Mesenchymal stem cell (in vitro differentiated cells and primary cell): ENCODE results near the gene CCNG1. TPM values are rescaled to one million over a fixed set of nuclear protein-coding genes. Genes with fewer than 3 reads are reported as not detected.
A peak's percentile ranks its signal among the peaks of the same experiment; 100 is the strongest.
"Not testable (repeated sequence)": the region's sequence is repeated elsewhere in the genome, so short reads cannot be mapped to it uniquely, and the experiment has no call there.

Experiments
- DNase-seq: peaks from one replicate; pipeline ENCODE4 v3.0.0-alpha.2; 2013
- H2AFZ ChIP-seq: one replicate; pipeline ENCODE4 v1.6.1; 2013; ENCODE audit warnings: low read depth, mild to moderate bottlenecking, control low read depth, inconsistent platforms, low read length, moderate library complexity
- H2AK5ac ChIP-seq: 2 replicates; pipeline ENCODE4 v1.6.1; 2013; ENCODE audit warnings: low read length, moderate library complexity, mild to moderate bottlenecking, inconsistent platforms; ENCODE audit not compliant: severe bottlenecking
- H2BK120ac ChIP-seq: one replicate; pipeline ENCODE4 v1.6.1; 2013; ENCODE audit warnings: low read depth, mild to moderate bottlenecking, inconsistent platforms, low read length, moderate library complexity
- H2BK12ac ChIP-seq, 2 experiments: one replicate each; pipeline ENCODE4 v1.6.1; 2013; ENCODE audit warnings: inconsistent platforms in 2 of 2, low read length in 2 of 2, mild to moderate bottlenecking in 2 of 2, moderate library complexity in 2 of 2, control low read depth in 1 of 2
- H2BK15ac ChIP-seq: one replicate; pipeline ENCODE4 v1.6.1; 2013; ENCODE audit warnings: mild to moderate bottlenecking, low read depth, inconsistent platforms; ENCODE audit not compliant: poor library complexity, severe bottlenecking
- H2BK5ac ChIP-seq: 2 replicates; pipeline ENCODE4 v1.6.1; 2013; ENCODE audit warnings: low read depth, mild to moderate bottlenecking, low read length, control low read depth, inconsistent platforms; ENCODE audit not compliant: poor library complexity, severe bottlenecking
- H3K14ac ChIP-seq, 2 experiments: one replicate each; pipeline ENCODE4 v1.6.1; 2013; ENCODE audit warnings: inconsistent platforms in 2 of 2, low read length in 2 of 2, control low read depth in 1 of 2, mild to moderate bottlenecking in 1 of 2, moderate library complexity in 1 of 2
- H3K18ac ChIP-seq, 2 experiments: one replicate each; pipeline ENCODE4 v1.6.1; 2013; ENCODE audit warnings: inconsistent platforms in 2 of 2, low read length in 2 of 2, control low read depth in 1 of 2, low read depth in 1 of 2, mild to moderate bottlenecking in 1 of 2
- H3K23ac ChIP-seq, 2 experiments: one replicate each; pipeline ENCODE4 v1.6.1; 2013; ENCODE audit warnings: inconsistent platforms in 2 of 2, low read length in 2 of 2, mild to moderate bottlenecking in 2 of 2, moderate library complexity in 2 of 2, control low read depth in 1 of 2
- H3K27ac ChIP-seq: 2 replicates; pipeline ENCODE4 v1.5.1; 2013; ENCODE audit warnings: mild to moderate bottlenecking, moderate library complexity, low read length, control low read depth, inconsistent platforms; ENCODE audit not compliant: poor library complexity, severe bottlenecking
- H3K27me3 ChIP-seq, 2 experiments: 2 replicates each; pipeline versions ENCODE4 v1.6.1 to v1.7.0; 2013; ENCODE audit warnings: low read length in 2 of 2, mild to moderate bottlenecking in 2 of 2, moderate library complexity in 2 of 2, control low read depth in 1 of 2, inconsistent platforms in 1 of 2; ENCODE audit not compliant: control insufficient read depth in 1 of 2, insufficient read depth in 1 of 2
- H3K36me3 ChIP-seq, 2 experiments: 2 replicates each; pipeline versions ENCODE4 v1.6.1 to v1.7.0; 2013; ENCODE audit warnings: low read length in 2 of 2, control low read depth in 1 of 2, inconsistent platforms in 1 of 2, low read depth in 1 of 2, mild to moderate bottlenecking in 1 of 2; ENCODE audit not compliant: insufficient read depth in 2 of 2, control insufficient read depth in 1 of 2
- H3K4ac ChIP-seq, 2 experiments: one replicate each; pipeline ENCODE4 v1.6.1; 2013; ENCODE audit warnings: inconsistent platforms in 2 of 2, low read length in 2 of 2, mild to moderate bottlenecking in 2 of 2, moderate library complexity in 2 of 2, control low read depth in 1 of 2, low read depth in 1 of 2
- H3K4me1 ChIP-seq: 2 replicates; pipeline ENCODE4 v1.6.1; 2013; ENCODE audit warnings: low read depth, low read length, control low read depth; ENCODE audit not compliant: control insufficient read depth, insufficient read depth
- H3K4me2 ChIP-seq: 2 replicates; pipeline ENCODE4 v1.6.1; 2013; ENCODE audit warnings: low read length, mild to moderate bottlenecking, inconsistent platforms; ENCODE audit not compliant: poor library complexity, severe bottlenecking
- H3K4me3 ChIP-seq, 2 experiments: 2 replicates each; pipeline versions ENCODE4 v1.5.1 to v1.7.0; 2013; ENCODE audit warnings: low read length in 2 of 2, mild to moderate bottlenecking in 2 of 2, control low read depth in 1 of 2, low read depth in 1 of 2; ENCODE audit not compliant: insufficient read depth in 1 of 2
- H3K79me1 ChIP-seq: replicated peaks from 2 replicates; pipeline ENCODE4 v1.6.1; 2013; ENCODE audit warnings: mild to moderate bottlenecking, control low read depth, low read length, inconsistent platforms; ENCODE audit not compliant: poor library complexity, severe bottlenecking
- H3K9ac ChIP-seq: 2 replicates; pipeline ENCODE4 v1.7.0; 2013; ENCODE audit warnings: mild to moderate bottlenecking, low read length, moderate library complexity
- H3K9me3 ChIP-seq: 2 replicates; pipeline ENCODE4 v1.7.0; 2013; ENCODE audit warnings: mild to moderate bottlenecking, low read length; ENCODE audit not compliant: control insufficient read depth
- H4K8ac ChIP-seq: one replicate; pipeline ENCODE4 v1.6.1; 2013; ENCODE audit warnings: inconsistent platforms, mild to moderate bottlenecking, low read length, moderate library complexity
- H4K91ac ChIP-seq: one replicate; pipeline ENCODE4 v1.6.1; 2013; ENCODE audit warnings: mild to moderate bottlenecking, low read length, inconsistent platforms
- WGBS: methylation state at CpG from one replicate; pipeline ENCODE4 v1.1.7; 2013; ENCODE audit warnings: mixed read lengths; 5-methylcytosine and 5-hydroxymethylcytosine counted together
- polyA plus RNA-seq, 2 experiments: library from polyadenylated mRNA; stranded (reverse); fragments of 200-250 nt; gene quantifications; one replicate each; pipeline ENCODE4 v1.2.3, GENCODE V29; 2013

CCNG1 gene
- polyA plus RNA-seq (2013, experiment 1 of 2) = 162 TPM
- polyA plus RNA-seq (2013, experiment 2 of 2) = 165 TPM

- peak within 1 kb of the TSS; percentile 49 to 64 for H3K14ac ChIP-seq
- peak within 1 kb of the TSS; percentile 99 for H3K9ac ChIP-seq
- H2AFZ ChIP-seq = no peak within 1 kb of the TSS
- no peaks in the 10 kb centered on the region for H3K27me3 ChIP-seq
- DNase-seq = peak; percentile 98
- H3K23ac ChIP-seq = peak within 1 kb of the TSS in 1 of 2 experiments; percentile 51
- peak within 1 kb of the TSS; percentile 96 for H2BK5ac ChIP-seq
- H3K4me3 ChIP-seq = peak within 1 kb of the TSS; percentile 78 to 96
- no peak within 1 kb of the TSS for H2BK12ac ChIP-seq
- H3K4me1 ChIP-seq = no peaks in the 10 kb centered on the region
- H2BK120ac ChIP-seq = peak within 1 kb of the TSS; percentile 54
- peak within 1 kb of the TSS; percentile 69 for H3K4me2 ChIP-seq
- H3K27ac ChIP-seq = peak within 1 kb of the TSS; percentile 97
- no peaks in the 10 kb centered on the region for H3K79me1 ChIP-seq
- H4K8ac ChIP-seq = peak within 1 kb of the TSS; percentile 94
- H3K36me3 ChIP-seq = peaks cover 0 to 37% of the 10 kb centered on the region in 2 experiments
- peak within 1 kb of the TSS; percentile 90 for H4K91ac ChIP-seq
- peak within 1 kb of the TSS; percentile 42 for H2AK5ac ChIP-seq
- WGBS = under 1% methylated on average over 41 of the region's 51 CpGs
- no peaks in the 10 kb centered on the region for H3K9me3 ChIP-seq
- H3K4ac ChIP-seq = peak within 1 kb of the TSS; percentile 60 to 96
- peak within 1 kb of the TSS; percentile 99 for H2BK15ac ChIP-seq
- peak within 1 kb of the TSS; percentile 67 to 96 for H3K18ac ChIP-seq
Observed at GRCh38 chr5:163437309-163438182, at the start of gene CCNG1. Gene CCNG1, plus strand, starts transcription at chr5:163437595. Its CDS starts 1,662 bp downstream, at chr5:163439257.

GRCh38 chr5:163395792-163396191, 41.6 kb upstream of the CCNG1 start:
- Histone ChIP-seq H3K27me3 (peaks cover 0 to 3% of the 10 kb centered on the region in 2 experiments), H2BK120ac (no peak overlapping the region), H4K91ac (no peak overlapping the region), H2AFZ (no peak overlapping the region), H2AK5ac (no peak overlapping the region), H3K79me1 (no peaks in the 10 kb centered on the region), H2BK12ac (no peak overlapping the region), H3K4ac (no peak overlapping the region), H2BK5ac (no peak overlapping the region), H2BK15ac (no peak overlapping the region), H3K14ac (no peak overlapping the region), H3K9me3 (no peaks in the 10 kb centered on the region), H4K8ac (no peak overlapping the region), H3K4me2 (no peak overlapping the region), H3K27ac (no peak overlapping the region), H3K9ac (no peak overlapping the region), H3K18ac (no peak overlapping the region), H3K23ac (no peak overlapping the region), H3K4me3 (no peak overlapping the region), H3K36me3 (no peaks in the 10 kb centered on the region), H3K4me1 (no peaks in the 10 kb centered on the region)
- no CpG with 5 or more reads among the region's 2 CpGs for WGBS
- DNase-seq = no peak

- H4K8ac ChIP-seq, H3K36me3 ChIP-seq, H3K27ac ChIP-seq, H3K4ac ChIP-seq, H3K4me2 ChIP-seq, H2BK5ac ChIP-seq, DNase-seq, H2BK12ac ChIP-seq, H2BK15ac ChIP-seq, H2BK120ac ChIP-seq, H3K4me1 ChIP-seq, H4K91ac ChIP-seq, H2AK5ac ChIP-seq, H3K18ac ChIP-seq, H3K27me3 ChIP-seq, H3K9me3 ChIP-seq, H3K14ac ChIP-seq, H3K79me1 ChIP-seq, H3K9ac ChIP-seq, H3K4me3 ChIP-seq, H3K23ac ChIP-seq, H2AFZ ChIP-seq: not testable (repeated sequence)
- 94% methylated on average over 9 of the region's 9 CpGs for whole genome bisulfite sequencing
Observed at GRCh38 chr5:163396818-163397340, 40.5 kb upstream of the CCNG1 start.

GRCh38 chr5:163397354-163397753, 40.0 kb upstream of the CCNG1 start:
- Histone ChIP-seq H3K27me3 (peaks cover 0 to 3% of the 10 kb centered on the region in 2 experiments), H2BK120ac (no peak overlapping the region), H4K91ac (no peak overlapping the region), H3K79me1 (no peaks in the 10 kb centered on the region), H4K8ac (no peak overlapping the region), H3K4me3 (no peak overlapping the region), H2AK5ac (no peak overlapping the region), H3K23ac (no peak overlapping the region), H3K36me3 (no peaks in the 10 kb centered on the region), H3K4me1 (no peaks in the 10 kb centered on the region), H3K9ac (no peak overlapping the region), H3K27ac (no peak overlapping the region), H3K9me3 (no peaks in the 10 kb centered on the region), H3K14ac (no peak overlapping the region), H2BK12ac (no peak overlapping the region), H3K4me2 (no peak overlapping the region), H2AFZ (no peak overlapping the region), H3K4ac (no peak overlapping the region), H2BK5ac (no peak overlapping the region), H3K18ac (no peak overlapping the region), H2BK15ac (no peak overlapping the region)
- no peak for DNase-seq
